OCI-LY3 (cell line): ENCODE data around the gene ZFAND3.

Experiments
- CTCF ChIP-seq: fragments of 200-600, 300-600 bp; sonication (generic); IDR thresholded peaks from 2 replicates; pipeline ENCODE4 v1.5.1; 2014; ENCODE audit warnings: antibody characterized with exemption, low read length, low read depth
- EZH2phosphoT487 ChIP-seq: fragments of 200-600 bp; shearing (Covaris generic); IDR thresholded peaks from 2 replicates; pipeline ENCODE4 v1.6.1; 2018; ENCODE audit warnings: antibody characterized with exemption, mixed run types, low read depth

DNA sequence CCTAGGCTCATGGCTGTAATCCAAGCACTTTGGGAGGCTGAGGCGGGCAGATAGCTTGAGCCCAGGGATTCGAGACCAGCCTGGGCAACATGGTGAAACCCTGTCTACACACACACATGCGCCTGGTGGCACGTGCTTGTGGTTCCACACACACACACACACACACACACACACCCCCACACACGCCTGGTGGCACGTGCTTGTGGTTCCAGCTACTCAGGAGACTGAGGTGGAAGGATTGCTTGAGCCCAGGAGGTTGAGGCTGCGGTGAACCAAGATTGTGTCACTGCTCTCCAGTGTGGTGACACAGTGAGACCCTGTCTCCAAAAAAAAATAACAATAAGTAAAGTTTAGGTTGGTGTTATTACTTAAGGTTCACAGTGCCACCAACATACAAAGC, 165.8 kb downstream of the ZFAND3 start:
- TF ChIP-seq CTCF: no peak
- no peak for TF ChIP-seq EZH2phosphoT487
